ENCODE data around the gene TRIM17. TPM values are rescaled to one million over a fixed set of nuclear protein-coding genes. Genes with fewer than 3 reads are reported as not detected.

The TRIM17 gene
- total RNA-seq, 1 experiment from 2014 or later, result not detected

DNA sequence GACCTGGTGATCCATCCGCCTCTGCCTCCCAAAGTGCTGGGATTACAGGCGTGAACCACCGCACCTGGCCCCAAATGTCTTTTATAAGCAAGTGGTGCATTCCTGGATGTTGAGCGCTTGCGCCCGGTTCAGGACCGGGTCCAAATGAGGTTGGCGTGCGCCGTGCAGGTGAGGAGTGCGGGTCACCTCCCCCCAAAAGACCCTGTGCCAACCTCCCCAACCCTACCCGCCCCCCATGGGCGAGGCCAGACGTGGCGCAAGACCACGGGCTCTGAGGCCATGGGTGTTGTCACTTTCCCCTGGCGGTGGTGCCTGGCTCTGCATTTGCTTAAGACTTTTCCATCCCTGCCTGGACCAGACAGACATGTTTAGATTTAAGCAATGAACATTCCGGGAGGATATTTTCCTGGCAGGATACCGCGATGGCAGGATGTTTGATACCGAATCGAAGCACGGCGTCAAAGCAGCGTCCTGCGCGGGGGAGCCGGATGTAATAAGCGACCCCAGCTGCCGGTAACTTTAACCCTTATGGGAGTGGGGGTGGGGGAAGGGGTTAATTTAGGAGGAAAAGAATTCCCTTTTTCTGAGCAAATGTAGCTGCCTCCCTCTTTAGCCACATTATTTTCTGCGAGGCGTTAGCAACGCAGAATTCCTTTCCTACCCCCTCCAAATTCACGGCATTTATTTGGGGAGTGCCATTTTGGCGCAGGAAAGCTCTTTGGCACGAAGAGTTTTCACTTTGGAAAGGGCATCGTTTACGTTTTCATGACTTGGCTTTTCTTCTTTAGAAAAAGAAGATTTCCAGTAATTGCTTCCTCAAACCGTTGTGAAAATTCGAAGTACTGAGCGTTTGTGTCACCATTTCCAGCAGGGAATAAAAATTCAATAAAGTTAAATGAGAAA is 42.7 kb upstream of the TRIM17 start:
- Histone ChIP-seq H3K9ac (ENCODE audit: low read length) (peak overlapping the region; percentile 96), H3K79me2 (ENCODE audit: insufficient read depth, low read length) (peaks cover 23% of the 10 kb centered on the region), H3K9me2 (ENCODE audit: insufficient read depth) (no peaks in the 10 kb centered on the region), H3K4me3 (replicated peaks in 1 of 2; ENCODE audit: low read depth in 1 of 2, low read length in 2 of 2) (peak overlapping the region; percentile 90 to 94), H3K27me3 (ENCODE audit: insufficient read depth, low read length) (no peaks in the 10 kb centered on the region), H3K27ac (ENCODE audit: low read depth, low read length) (peak overlapping the region; percentile 98), H4K20me1 (ENCODE audit: insufficient read depth) (no peaks in the 10 kb centered on the region), H3K4me2 (ENCODE audit: low read length) (peak overlapping the region; percentile 98), H3K4me1 (ENCODE audit: control insufficient read depth in 1 of 2, insufficient read depth in 2 of 2, low read length in 2 of 2) (peaks cover 11 to 33% of the 10 kb centered on the region in 2 experiments; a peak in 3 of 4 replicates), H3K9me3 (ENCODE audit: control insufficient read depth in 1 of 2, insufficient read depth in 1 of 2, low read depth in 1 of 2, low read length in 2 of 2) (no peaks in the 10 kb centered on the region), H2AFZ (ENCODE audit: low read depth, low read length, poor library complexity, severe bottlenecking) (peak overlapping the region; percentile 95), H3K36me3 (ENCODE audit: control insufficient read depth in 1 of 2, insufficient read depth in 2 of 2, low read length in 2 of 2) (no peaks in the 10 kb centered on the region)
- intact Hi-C loops (cut with micrococcal nuclease), result loop anchor here (1.0 to 10.0 kb wide), 6 partner anchors 26 to 465 kb away; no protein-coding TSS in a partner anchor
- ChIA-PET RAD21 (ENCODE audit: low non-redundant PET in 1 of 2, low total read pairs in 2 of 2, uncharacterized antibody in 2 of 2, unreplicated experiment in 2 of 2) (no interaction called here), CTCF (interaction anchor here (0.8 to 1.3 kb wide), 3 partner anchors 27 to 67 kb away, joined by 3 to 4 read pairs (median 3); no protein-coding TSS in a partner anchor), POLR2A (interaction anchor here (0.7 to 2.3 kb wide), 6 partner anchors 13 to 800 kb away, joined by 3 to 25 read pairs (median 6); partner anchors contain the start of gene RNF187)
- ATAC-seq (peak; percentile 53), DNase-seq (ENCODE audit: low read depth, low spot score) (peak; percentile 85)
- BruUV-seq (replicated peaks), result no TSS peak
- TF ChIP-seq CEBPB (IDR thresholded peaks at IDR 0.05; ENCODE audit: low read depth) (peak; percentile 85), YY1 (IDR thresholded peaks at IDR 0.05; ENCODE audit: extremely low read depth, insufficient replicate concordance, low read depth, low read length) (peak; percentile 75), ZNF274 (IDR thresholded peaks at IDR 0.05; ENCODE audit: low read depth, low read length) (no peak), CBX3 (IDR thresholded peaks at IDR 0.05; ENCODE audit: low read depth) (no peak), POLR2A (IDR thresholded peaks at IDR 0.05; ENCODE audit: borderline replicate concordance, extremely low read depth, insufficient read depth, insufficient read length) (no peak), TCF7L2 (IDR thresholded peaks at IDR 0.05; ENCODE audit: borderline replicate concordance, extremely low read depth, insufficient read depth, insufficient read length) (no peak), EZH2 (IDR thresholded peaks at IDR 0.05) (no peak), ELF1 (IDR thresholded peaks at IDR 0.05; ENCODE audit: borderline replicate concordance, low read depth) (no peak), POLR2AphosphoS5 (IDR thresholded peaks at IDR 0.05; ENCODE audit: low read depth, low read length) (peak; percentile 57), EGR1 (IDR thresholded peaks at IDR 0.05; ENCODE audit: low read depth) (peak; percentile 69; the same call in 1 of the 2 replicates), SP1 (IDR thresholded peaks at IDR 0.05; ENCODE audit: low read depth) (no peak), ZFX (IDR thresholded peaks at IDR 0.05) (no peak), JUND (IDR thresholded peaks at IDR 0.05) (no peak), SIN3A (IDR thresholded peaks at IDR 0.05; ENCODE audit: low read depth) (0 out of 2 replicates have a peak, but pooled peaks have one; percentile 15), RAD21 (IDR thresholded peaks at IDR 0.05; ENCODE audit: low read depth) (no peak), SRF (IDR thresholded peaks at IDR 0.05; ENCODE audit: low read depth) (no peak)
- TF ChIP-seq, protein P1, sequence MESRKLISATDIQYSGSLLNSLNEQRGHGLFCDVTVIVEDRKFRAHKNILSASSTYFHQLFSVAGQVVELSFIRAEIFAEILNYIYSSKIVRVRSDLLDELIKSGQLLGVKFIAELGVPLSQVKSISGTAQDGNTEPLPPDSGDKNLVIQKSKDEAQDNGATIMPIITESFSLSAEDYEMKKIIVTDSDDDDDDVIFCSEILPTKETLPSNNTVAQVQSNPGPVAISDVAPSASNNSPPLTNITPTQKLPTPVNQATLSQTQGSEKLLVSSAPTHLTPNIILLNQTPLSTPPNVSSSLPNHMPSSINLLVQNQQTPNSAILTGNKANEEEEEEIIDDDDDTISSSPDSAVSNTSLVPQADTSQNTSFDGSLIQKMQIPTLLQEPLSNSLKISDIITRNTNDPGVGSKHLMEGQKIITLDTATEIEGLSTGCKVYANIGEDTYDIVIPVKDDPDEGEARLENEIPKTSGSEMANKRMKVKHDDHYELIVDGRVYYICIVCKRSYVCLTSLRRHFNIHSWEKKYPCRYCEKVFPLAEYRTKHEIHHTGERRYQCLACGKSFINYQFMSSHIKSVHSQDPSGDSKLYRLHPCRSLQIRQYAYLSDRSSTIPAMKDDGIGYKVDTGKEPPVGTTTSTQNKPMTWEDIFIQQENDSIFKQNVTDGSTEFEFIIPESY (IDR thresholded peaks at IDR 0.05; ENCODE audit: extremely low read depth, insufficient replicate concordance, low read length), result no peak
- TF ChIP-seq, protein P2, sequence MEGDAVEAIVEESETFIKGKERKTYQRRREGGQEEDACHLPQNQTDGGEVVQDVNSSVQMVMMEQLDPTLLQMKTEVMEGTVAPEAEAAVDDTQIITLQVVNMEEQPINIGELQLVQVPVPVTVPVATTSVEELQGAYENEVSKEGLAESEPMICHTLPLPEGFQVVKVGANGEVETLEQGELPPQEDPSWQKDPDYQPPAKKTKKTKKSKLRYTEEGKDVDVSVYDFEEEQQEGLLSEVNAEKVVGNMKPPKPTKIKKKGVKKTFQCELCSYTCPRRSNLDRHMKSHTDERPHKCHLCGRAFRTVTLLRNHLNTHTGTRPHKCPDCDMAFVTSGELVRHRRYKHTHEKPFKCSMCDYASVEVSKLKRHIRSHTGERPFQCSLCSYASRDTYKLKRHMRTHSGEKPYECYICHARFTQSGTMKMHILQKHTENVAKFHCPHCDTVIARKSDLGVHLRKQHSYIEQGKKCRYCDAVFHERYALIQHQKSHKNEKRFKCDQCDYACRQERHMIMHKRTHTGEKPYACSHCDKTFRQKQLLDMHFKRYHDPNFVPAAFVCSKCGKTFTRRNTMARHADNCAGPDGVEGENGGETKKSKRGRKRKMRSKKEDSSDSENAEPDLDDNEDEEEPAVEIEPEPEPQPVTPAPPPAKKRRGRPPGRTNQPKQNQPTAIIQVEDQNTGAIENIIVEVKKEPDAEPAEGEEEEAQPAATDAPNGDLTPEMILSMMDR (IDR thresholded peaks at IDR 0.05 in 2 of 3, conservative IDR thresholded peaks at IDR 0.05 in 1 of 3; ENCODE audit: borderline replicate concordance in 1 of 3, insufficient read depth in 1 of 3, low read depth in 2 of 3, low read length in 2 of 3), result peak; percentile 36 to 86 (median 71); a peak in 5 of 6 replicates
- TF ChIP-seq, protein P3, sequence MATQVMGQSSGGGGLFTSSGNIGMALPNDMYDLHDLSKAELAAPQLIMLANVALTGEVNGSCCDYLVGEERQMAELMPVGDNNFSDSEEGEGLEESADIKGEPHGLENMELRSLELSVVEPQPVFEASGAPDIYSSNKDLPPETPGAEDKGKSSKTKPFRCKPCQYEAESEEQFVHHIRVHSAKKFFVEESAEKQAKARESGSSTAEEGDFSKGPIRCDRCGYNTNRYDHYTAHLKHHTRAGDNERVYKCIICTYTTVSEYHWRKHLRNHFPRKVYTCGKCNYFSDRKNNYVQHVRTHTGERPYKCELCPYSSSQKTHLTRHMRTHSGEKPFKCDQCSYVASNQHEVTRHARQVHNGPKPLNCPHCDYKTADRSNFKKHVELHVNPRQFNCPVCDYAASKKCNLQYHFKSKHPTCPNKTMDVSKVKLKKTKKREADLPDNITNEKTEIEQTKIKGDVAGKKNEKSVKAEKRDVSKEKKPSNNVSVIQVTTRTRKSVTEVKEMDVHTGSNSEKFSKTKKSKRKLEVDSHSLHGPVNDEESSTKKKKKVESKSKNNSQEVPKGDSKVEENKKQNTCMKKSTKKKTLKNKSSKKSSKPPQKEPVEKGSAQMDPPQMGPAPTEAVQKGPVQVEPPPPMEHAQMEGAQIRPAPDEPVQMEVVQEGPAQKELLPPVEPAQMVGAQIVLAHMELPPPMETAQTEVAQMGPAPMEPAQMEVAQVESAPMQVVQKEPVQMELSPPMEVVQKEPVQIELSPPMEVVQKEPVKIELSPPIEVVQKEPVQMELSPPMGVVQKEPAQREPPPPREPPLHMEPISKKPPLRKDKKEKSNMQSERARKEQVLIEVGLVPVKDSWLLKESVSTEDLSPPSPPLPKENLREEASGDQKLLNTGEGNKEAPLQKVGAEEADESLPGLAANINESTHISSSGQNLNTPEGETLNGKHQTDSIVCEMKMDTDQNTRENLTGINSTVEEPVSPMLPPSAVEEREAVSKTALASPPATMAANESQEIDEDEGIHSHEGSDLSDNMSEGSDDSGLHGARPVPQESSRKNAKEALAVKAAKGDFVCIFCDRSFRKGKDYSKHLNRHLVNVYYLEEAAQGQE (IDR thresholded peaks at IDR 0.05; ENCODE audit: low read depth), result no peak

Measured in HCT116 (cell line).